ENCODE measurements around the gene LEKR1.
"Not testable (repeated sequence)": the region's sequence is repeated elsewhere in the genome, so short reads cannot be mapped to it uniquely, and the experiment has no call there.

The LEKR1 gene

GRCh38 chr3:156838035-156838434 lies 11.9 kb downstream of the LEKR1 start:
- no peak for DNase-seq (ENCODE audit: low read depth)

DNA sequence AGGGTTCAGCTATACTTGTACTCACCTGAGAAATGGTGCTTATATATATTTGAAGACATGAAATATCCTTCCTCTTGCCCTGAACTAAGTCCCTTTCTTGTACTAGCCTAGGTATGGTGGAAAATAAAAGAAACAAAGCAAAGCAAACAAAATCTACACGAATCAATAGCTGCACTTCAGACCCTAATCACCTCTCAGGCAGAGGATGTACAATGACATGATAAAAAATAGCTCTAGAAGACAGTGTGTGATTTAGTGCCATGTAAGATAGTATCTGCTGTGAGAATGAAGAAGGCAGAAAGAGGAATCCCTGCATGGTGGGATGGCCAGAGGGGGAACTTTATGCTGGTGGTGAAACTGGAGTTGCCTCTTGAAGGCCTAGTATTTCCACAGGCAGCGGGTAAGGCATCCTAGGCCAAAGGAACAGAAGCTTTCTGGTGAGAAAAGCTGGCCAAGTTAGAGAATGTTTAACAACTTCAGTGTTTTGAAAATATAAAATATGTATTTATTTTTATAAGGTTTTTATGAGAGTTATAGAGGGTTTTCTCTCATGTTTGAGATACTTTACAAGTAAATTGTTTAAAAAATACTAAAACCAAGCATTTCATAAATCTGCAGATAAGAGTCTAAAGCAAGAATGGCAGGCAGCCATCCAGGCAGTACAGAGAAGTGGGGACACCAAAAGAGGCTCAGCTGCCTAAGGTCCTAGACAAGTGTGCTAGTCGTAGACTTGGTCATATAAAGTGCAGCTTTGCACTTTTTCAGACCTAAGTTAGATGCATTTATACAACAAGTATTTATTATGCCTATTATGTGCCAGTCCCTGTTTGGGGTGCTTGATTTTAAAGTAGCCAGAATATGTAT lies 14.9 kb downstream of the LEKR1 start:
- no peak for DNase-seq (ENCODE audit: low read depth)

DNA sequence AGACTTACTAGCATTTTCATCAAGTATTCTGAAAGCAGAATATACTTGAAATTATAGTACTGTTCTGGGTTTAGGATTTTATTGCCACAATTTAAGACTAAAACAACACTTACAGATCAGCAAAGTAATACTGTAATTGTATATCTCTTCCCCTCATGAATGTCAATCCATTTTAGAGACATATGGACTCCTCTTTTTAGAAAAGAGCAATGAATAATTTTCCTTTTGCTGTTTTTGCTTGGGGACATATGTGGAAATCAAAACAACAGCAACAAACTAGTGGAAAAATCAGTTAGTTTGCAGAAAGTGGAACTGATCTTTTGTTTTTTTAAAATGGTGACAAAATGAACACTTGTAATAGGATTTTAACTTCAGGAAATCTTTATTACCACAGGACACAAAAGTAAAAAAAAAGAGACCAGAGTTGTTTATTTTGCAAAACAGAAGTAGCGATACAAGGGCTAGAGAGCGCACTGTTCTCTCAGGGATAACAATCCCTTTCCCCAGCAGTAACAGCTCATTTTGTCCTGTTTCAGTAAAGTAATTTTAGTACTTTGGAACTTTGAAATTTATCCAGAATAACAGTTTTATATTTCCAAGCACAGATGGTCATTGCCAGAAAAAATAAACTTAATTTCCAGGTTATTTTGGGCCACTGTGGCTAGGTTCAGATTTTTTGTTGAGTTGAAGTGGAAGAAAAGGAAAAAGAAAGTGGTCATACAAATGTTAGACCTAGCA lies 17.1 kb downstream of the LEKR1 start:
- no peak for DNase-seq (ENCODE audit: low read depth)

DNA sequence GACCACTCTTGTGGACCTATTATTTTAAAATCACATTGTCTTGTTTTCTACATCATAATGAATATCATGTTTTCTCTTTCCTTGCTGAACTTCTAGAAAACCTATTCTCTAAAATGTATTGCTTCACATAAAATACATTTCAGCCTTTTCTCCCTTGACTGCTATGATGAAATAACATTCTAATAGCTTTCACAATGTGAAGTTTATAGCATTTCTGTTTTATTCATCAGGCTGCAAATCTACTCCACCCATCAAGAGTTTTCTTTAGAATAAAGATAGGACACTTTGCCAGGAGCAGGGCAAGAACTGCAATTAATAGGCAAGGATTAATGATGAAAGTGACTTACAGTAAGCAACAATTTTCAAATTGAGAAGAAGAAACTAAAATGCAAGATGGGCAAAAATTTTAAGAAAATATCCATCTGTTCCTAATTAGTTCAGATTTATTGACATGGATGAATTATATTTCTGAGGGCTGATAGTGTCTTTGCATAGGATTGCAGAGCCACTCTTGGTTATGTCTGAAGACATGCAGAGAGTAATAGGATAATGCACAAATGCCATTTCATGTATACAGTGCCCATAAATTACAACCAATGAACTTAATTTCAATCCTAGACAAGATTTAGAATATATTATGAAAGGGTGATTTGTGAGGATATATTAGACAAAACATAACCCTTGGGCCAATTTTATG lies 21.7 kb downstream of the LEKR1 start:
- no peak for DNase-seq (ENCODE audit: low read depth)

- no peak for DNase-seq (ENCODE audit: low read depth)
These were observed 33.4 kb downstream of the LEKR1 start for GRCh38 chr3:156859578-156859977.

DNA sequence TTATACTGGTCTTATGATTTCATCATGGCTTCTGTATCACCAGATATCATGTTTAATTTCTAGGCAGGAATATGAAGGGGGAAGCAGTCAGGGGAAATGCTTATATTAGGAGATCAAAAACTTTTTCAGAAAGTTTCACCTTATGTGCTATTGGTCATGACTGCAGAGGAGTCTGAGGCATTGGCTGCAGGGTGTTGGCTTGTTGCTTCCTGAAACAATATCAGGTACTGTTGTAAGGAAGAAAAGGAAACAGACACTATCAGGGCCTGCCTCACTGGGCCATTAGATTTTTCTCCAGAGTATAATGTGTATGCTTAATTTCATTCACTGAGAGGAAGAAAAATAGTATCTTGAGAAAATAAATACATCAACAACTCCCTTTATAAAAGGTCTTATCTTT lies 34.7 kb downstream of the LEKR1 start:
- DNase-seq (ENCODE audit: low read depth): no peak

GRCh38 chr3:156862338-156862737 lies 36.2 kb downstream of the LEKR1 start:
- no peak for DNase-seq (ENCODE audit: low read depth)

DNA sequence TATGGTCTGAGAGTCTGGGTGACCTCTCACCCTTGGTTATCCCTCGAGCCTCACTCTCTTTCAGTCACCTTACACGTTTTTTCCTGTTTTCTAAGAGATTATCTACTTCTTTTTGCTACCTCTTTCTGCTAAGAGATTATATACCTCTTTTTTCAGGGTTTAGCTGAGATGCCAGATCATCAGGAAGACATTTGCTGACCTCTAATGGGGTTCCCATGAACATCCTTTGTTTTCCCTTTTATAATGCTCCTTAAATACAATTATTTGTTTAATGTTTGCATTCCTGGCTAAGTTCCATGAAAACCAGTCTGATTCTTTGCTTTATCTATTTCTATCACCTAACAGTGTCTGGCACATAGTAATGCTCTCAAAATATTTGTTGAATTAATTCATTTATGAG lies 39.6 kb downstream of the LEKR1 start:
- DNase-seq (ENCODE audit: low read depth): no peak

GRCh38 chr3:156867174-156867573 lies 41.0 kb downstream of the LEKR1 start:
- DNase-seq (ENCODE audit: low read depth): no peak

- DNase-seq (ENCODE audit: low read depth): no peak
These were observed 41.8 kb downstream of the LEKR1 start for GRCh38 chr3:156867920-156868319.

GRCh38 chr3:156873906-156874305 lies 47.8 kb downstream of the LEKR1 start:
- DNase-seq (ENCODE audit: low read depth): no peak

DNA sequence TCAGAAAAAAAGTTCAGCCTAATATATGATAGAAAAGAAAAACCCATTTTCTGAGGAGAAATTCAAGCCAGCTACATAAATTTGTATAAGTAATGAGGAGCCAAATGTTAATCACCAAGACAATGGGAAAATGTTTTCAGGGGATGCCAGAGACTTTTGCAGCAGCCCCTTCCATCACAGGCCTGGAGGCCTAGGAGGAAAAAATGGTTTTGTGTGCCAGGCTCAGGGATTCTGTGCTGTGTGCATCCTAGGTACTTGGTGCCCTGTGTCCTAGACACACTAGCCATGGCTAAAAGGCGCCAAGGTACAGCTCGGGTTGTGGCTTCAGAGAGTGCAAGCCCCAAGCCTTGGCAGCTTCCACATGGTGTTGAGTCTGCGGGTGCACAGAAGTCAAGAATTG lies 53.3 kb downstream of the LEKR1 start:
- DNase-seq (ENCODE audit: low read depth): not testable (repeated sequence)

DNA sequence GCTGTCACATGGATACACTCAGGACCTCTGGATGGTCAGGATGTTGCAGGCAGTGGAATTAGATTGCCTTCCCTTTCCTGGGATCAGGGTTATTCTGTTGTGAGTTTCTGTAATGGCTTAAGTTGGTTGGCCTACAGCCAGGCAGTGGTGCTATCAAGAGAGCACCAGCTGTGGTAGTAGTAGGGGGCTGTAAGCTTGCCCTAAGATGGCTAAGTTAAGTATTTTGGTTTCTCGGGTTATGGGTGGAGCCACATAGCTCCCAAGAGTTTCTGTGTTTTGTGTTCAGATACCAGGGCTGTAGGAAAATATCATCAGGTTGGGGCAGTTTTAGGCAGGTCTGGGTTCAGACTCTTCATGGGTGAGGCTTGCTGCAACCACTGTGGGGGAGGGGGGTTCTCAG lies 59.6 kb downstream of the LEKR1 start:
- no peak for DNase-seq (ENCODE audit: low read depth)

GRCh38 chr3:156888176-156888575 lies 62.0 kb downstream of the LEKR1 start:
- no peak for DNase-seq (ENCODE audit: low read depth)

DNA sequence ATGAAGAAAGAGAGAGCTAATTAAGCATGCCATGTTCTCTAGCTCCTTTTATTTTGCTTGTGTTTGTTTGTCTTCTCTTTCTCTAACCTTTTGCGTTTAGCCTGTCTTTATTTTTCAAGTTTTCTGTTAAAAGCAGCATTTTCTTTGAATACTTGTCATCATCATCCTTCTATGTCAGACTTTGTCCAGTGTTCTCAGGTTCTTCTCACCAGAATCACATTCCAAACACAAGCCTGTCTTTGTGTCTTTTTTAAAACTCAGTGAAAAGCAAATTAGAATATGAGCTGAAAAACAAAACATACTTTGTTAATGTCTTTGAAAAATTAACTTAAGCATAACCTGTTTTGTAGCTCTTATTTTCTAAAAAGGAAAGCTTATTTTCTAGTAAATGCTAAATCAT lies 62.4 kb downstream of the LEKR1 start:
- no peak for DNase-seq (ENCODE audit: low read depth)

DNA sequence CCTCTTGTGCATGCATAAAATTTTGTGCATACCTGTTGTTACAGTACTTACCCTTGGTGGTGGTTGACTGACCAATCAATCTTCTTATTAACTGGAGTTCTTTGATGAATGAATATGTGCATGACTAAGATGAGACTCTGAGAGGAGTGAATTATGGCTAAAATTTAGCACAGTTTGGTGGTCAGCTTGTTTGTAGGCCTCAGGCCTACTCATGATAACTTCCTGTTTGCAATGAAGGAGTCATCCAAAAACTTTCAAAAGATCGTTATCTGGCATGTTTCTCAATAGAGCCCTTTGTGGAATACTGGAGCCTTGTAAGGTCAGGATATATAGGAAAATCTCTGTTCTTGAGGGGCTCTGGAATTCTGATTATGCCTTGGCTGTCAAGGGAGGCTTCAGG lies 66.5 kb downstream of the LEKR1 start:
- no peak for DNase-seq (ENCODE audit: low read depth)

DNA sequence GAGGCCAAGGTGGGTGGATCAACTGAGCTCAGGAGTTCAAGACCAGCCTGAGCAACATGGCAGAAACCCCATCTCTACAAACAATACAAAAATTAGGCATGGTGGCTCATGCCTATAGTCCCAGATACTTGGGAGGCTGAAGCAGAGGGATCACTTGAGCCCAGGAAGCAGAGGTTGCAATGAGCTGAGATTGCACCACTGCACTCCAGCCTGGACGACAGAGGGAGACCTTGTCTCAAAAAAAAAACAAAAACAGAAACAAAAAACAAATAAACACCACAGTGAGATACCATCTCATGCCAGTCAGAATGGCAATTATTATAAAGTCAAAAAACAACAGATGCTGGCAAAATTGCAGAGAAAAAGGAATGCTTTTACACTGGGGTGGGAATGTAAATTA lies 69.2 kb downstream of the LEKR1 start:
- DNase-seq (ENCODE audit: low read depth): not testable (repeated sequence)

DNA sequence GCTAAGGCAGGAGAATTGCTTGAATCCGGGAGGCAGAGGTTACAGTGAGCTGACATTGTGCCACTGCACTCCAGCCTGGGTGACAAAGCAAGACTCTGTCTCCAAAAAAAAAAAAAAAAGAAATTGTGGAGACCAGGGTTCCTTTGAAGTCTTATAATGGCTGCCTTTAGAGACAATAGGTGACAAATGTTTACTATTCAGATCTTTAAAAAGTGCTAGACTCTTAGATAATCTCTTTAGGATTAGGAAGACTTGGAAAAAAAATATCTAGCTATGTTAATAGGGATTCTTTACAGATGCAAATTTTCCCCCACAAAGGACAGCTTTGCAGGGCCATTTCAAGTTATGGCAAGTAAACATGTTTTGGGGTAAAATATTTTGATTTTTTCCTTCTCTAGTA lies 71.7 kb downstream of the LEKR1 start:
- not testable (repeated sequence) for DNase-seq (ENCODE audit: low read depth)

- no peak for DNase-seq (ENCODE audit: low read depth)
These were observed 72.2 kb downstream of the LEKR1 start for GRCh38 chr3:156898296-156898880.

- DNase-seq (ENCODE audit: low read depth): no peak
These were observed 73.8 kb downstream of the LEKR1 start for GRCh38 chr3:156899951-156900350.

DNA sequence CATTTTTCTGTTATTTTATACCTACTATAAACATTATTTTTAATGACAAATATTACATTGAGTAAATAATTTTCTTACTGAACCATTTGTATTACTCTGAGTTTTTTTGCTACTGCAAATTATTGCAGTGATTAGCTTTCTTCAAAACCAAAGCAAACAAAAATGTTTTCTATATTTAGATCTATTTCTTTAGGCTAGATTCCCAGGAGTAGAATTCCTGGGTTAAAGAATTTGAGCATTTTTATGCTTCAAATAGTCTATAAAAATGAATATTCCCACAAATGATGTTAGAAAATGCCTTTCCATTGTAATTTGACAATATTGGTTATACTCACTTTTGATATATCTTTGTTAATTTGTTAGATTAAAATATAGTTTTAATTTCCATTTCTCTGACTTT lies 76.8 kb downstream of the LEKR1 start:
- DNase-seq (ENCODE audit: low read depth): no peak

DNA sequence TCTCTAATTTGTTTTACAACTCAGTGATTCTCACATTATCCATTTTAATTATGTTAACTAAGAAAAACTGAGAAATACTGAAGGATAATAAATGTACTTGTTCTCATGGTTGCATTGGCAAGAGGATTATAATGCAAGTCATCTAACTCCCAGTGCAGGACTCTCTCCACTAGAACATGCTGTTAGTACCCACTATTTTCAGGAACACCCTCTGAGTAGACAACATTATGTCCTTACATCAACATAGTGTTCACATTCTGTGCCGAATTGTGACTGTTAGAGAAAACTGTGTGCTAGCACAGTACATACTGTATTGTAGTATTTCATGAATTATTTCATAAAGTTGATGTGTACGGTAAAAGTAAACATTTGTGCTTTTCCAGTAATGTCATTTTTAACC lies 80.1 kb downstream of the LEKR1 start:
- DNase-seq (ENCODE audit: low read depth): no peak

DNA sequence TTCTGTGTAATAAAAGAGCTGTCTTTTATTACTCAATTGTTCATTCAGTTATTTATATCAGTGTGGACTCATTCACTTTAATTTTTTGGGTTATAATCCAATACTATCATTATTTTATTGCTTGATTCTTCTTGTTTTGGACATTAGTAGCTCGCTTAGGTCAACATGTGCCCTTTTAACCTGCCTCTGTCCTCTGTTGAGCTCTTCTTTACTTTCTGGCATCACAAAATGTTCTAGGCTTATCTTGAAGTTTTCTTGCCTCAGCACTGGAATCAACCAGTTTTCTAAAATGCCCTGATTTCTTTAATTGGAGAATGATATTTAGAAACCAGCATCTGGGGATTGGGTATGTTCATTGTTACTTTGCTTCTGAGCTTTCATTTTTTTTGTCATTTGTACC lies 82.2 kb downstream of the LEKR1 start:
- DNase-seq (ENCODE audit: low read depth): no peak
